DOHH2 (cell line): ENCODE results near the gene ORM1.

ENCODE experiments used
- H3F3A ChIP-seq: fragments of 200-600 bp; sonication (generic), shearing (Covaris generic); 2 replicates; pipeline ENCODE4 v1.6.0; 2016; ENCODE audit warnings: antibody characterized with exemption, mild to moderate bottlenecking; ENCODE audit not compliant: control insufficient read depth, insufficient read depth
- H3K27ac ChIP-seq: fragments of 200-600 bp; sonication (generic); 2 replicates; pipeline ENCODE4 v1.5.1; 2014; ENCODE audit warnings: low read depth, mild to moderate bottlenecking, low read length, moderate library complexity
- H3K27me3 ChIP-seq: fragments of 200-600 bp; sonication (generic); 2 replicates; pipeline ENCODE4 v1.6.1; 2014; ENCODE audit warnings: mild to moderate bottlenecking, low read length, mixed read lengths; ENCODE audit not compliant: control insufficient read depth
- H3K36me3 ChIP-seq: fragments of 200-600 bp; sonication (generic); 2 replicates; pipeline ENCODE4 v1.6.1; 2014; ENCODE audit warnings: mild to moderate bottlenecking, low read length, moderate library complexity, mixed read lengths; ENCODE audit not compliant: control insufficient read depth
- H3K4me1 ChIP-seq: fragments of 200-600 bp; sonication (generic); 2 replicates; pipeline ENCODE4 v1.6.1; 2014; ENCODE audit warnings: mild to moderate bottlenecking, low read length, mixed read lengths; ENCODE audit not compliant: control insufficient read depth
- H3K4me2 ChIP-seq: fragments of 200-600 bp; sonication (generic); 2 replicates; pipeline ENCODE4 v1.6.0; 2014; ENCODE audit warnings: mild to moderate bottlenecking, low read length, moderate library complexity
- H3K4me3 ChIP-seq: fragments of 200-600 bp; sonication (generic); 2 replicates; pipeline ENCODE4 v1.5.1; 2014; ENCODE audit warnings: mild to moderate bottlenecking, low read length, mixed read lengths
- H3K79me2 ChIP-seq: fragments of 200-600 bp; sonication (generic); 2 replicates; pipeline ENCODE4 v1.6.1; 2014; ENCODE audit warnings: mild to moderate bottlenecking, low read length, mixed read lengths; ENCODE audit not compliant: control insufficient read depth
- H3K9me2 ChIP-seq: fragments of 200-600 bp; sonication (generic); replicated peaks from 2 replicates; pipeline ENCODE4 v1.6.1; 2014; ENCODE audit warnings: mild to moderate bottlenecking, low read length, mixed read lengths; ENCODE audit not compliant: control insufficient read depth
- H3K9me3 ChIP-seq: fragments of 200-600 bp; sonication (generic); 2 replicates; pipeline ENCODE4 v1.6.1; 2014; ENCODE audit warnings: antibody characterized with exemption, low read length, mixed read lengths; ENCODE audit not compliant: control insufficient read depth, insufficient read depth
- H4K20me1 ChIP-seq: fragments of 200-600 bp; sonication (generic); 2 replicates; pipeline ENCODE4 v1.6.0; 2014; ENCODE audit warnings: low read depth, mild to moderate bottlenecking, antibody characterized with exemption, low read length, moderate library complexity; ENCODE audit not compliant: control insufficient read depth, insufficient read depth
- CTCF ChIP-seq: fragments of 200-600 bp; sonication (generic); IDR thresholded peaks from one replicate; pipeline ENCODE4 v1.5.1; 2014; ENCODE audit warnings: antibody characterized with exemption, mild to moderate bottlenecking, low read depth, low read length; ENCODE audit not compliant: poor library complexity, severe bottlenecking
- EZH2phosphoT487 ChIP-seq: fragments of 200-600 bp; sonication (generic); IDR thresholded peaks from 2 replicates; pipeline ENCODE4 v1.6.1; 2017; ENCODE audit warnings: borderline replicate concordance, mild to moderate bottlenecking, antibody characterized with exemption, low read length, moderate library complexity, mixed read lengths

ORM1 gene

GRCh38 chr9:114349713-114350480 lies 27.0 kb downstream of the ORM1 start:
- peaks cover 87% of the 10 kb centered on the region for H3K36me3 ChIP-seq
- H3K27me3 ChIP-seq, result no peaks in the 10 kb centered on the region
- H3K4me3 ChIP-seq, result no peak overlapping the region
- no peaks in the 10 kb centered on the region for H4K20me1 ChIP-seq
- H3K9me2 ChIP-seq, result no peaks in the 10 kb centered on the region
- H3F3A ChIP-seq, result peaks cover 6% of the 10 kb centered on the region; the same call in 1 of the 2 replicates
- peaks cover 10% of the 10 kb centered on the region for H3K4me1 ChIP-seq
- no peaks in the 10 kb centered on the region for H3K9me3 ChIP-seq
- no peak for TF ChIP-seq CTCF
- no peak for TF ChIP-seq EZH2phosphoT487
- H3K27ac ChIP-seq, result 0 out of 2 replicates have a peak overlapping the region, but pooled peaks have one; percentile 4
- H3K4me2 ChIP-seq, result no peak overlapping the region
- peaks cover 11% of the 10 kb centered on the region for H3K79me2 ChIP-seq

- TF ChIP-seq CTCF (no peak), EZH2phosphoT487 (no peak)
- no peaks in the 10 kb centered on the region for H3K27me3 ChIP-seq
- peaks cover 6% of the 10 kb centered on the region; the same call in 1 of the 2 replicates for H3F3A ChIP-seq
- H3K79me2 ChIP-seq, result peaks cover 11% of the 10 kb centered on the region
- H3K36me3 ChIP-seq, result peaks cover 86% of the 10 kb centered on the region
- no peak overlapping the region for H3K27ac ChIP-seq
- no peaks in the 10 kb centered on the region for H4K20me1 ChIP-seq
- H3K4me3 ChIP-seq, result no peak overlapping the region
- peaks cover 10% of the 10 kb centered on the region for H3K4me1 ChIP-seq
- H3K9me3 ChIP-seq, result no peaks in the 10 kb centered on the region
- H3K9me2 ChIP-seq, result no peaks in the 10 kb centered on the region
- H3K4me2 ChIP-seq, result no peak overlapping the region
Measured at GRCh38 chr9:114350636-114351401, 27.9 kb downstream of the ORM1 start.

GRCh38 chr9:114351932-114352331 lies 29.0 kb downstream of the ORM1 start:
- Histone ChIP-seq H3K4me2 (no peak overlapping the region), H3K27ac (no peak overlapping the region), H4K20me1 (no peaks in the 10 kb centered on the region), H3F3A (peaks cover 6% of the 10 kb centered on the region; the same call in 1 of the 2 replicates), H3K4me3 (no peak overlapping the region), H3K4me1 (peaks cover 10% of the 10 kb centered on the region), H3K9me2 (no peaks in the 10 kb centered on the region), H3K27me3 (no peaks in the 10 kb centered on the region), H3K9me3 (no peaks in the 10 kb centered on the region), H3K79me2 (peaks cover 21% of the 10 kb centered on the region), H3K36me3 (peaks cover 86% of the 10 kb centered on the region)
- TF ChIP-seq CTCF (no peak), EZH2phosphoT487 (no peak)
